Gastroesophageal sphincter (tissue), 3 donors: ENCODE measurements around the gene NR1H2.

Source experiments
- CTCF ChIP-seq, 4 experiments: fragments of 200-600 bp in 2 of 4; fragments of 450-650 bp in 2 of 4; sonication (generic) in 1 of 4; IDR thresholded peaks; one replicate each; pipeline ENCODE4 v1.5.1; 2017 to 2019; ENCODE audit warnings: antibody characterized with exemption in 4 of 4, mild to moderate bottlenecking in 2 of 4, moderate library complexity in 2 of 4
- EP300 ChIP-seq: sonication (generic); formaldehyde crosslinking; IDR thresholded peaks from one replicate; pipeline ENCODE4 v1.6.1; 2017; ENCODE audit warnings: antibody characterized with exemption, mild to moderate bottlenecking

DNA sequence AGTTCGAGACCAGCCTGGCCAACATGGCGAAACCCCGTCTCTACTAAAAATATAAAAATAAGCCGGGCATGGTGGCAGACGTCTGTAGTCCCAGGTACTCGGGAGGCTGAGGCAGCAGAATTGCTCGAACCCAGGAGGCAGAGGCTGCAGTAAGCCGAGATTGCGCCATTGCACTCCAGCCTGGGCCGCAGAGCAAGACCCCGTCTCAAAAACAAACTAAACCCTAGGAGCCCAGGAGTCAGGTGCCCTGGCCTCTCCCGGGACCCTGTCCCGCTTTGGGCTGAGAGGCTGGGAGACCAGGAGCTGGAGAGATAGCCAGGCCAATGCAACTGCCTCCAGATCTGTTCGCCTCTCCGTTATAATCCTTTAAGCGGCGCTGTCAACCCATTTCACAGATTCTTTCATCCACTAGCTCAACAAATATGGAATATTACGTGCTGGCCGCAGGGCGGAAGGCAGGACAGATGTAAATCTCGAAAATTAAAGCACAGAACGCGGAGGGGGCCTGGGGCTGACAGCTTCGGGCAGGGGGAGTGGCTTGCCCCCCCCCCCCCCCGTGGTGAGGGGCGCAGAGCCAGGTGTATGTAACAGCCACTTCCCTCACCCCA lies 51.2 kb downstream of the NR1H2 start:
- no peak for TF ChIP-seq CTCF (IDR thresholded peaks at IDR 0.05)
- no peak for TF ChIP-seq EP300
